ENCODE data around the gene FAM156B. TPM values are rescaled to one million over a fixed set of nuclear protein-coding genes. Genes with fewer than 3 reads are reported as not detected.
A peak's percentile ranks its signal among the peaks of the same experiment; 100 is the strongest.

Gene FAM156B
- total and polyA plus RNA-seq, 2 of the 4 experiments (the other 2 are of a cell fraction) = 17.9 to 52.4 TPM

GRCh38 chrX:52933976-52934703 is 37.0 kb downstream of the FAM156B start:
- Histone ChIP-seq H3K23ac (ENCODE audit: low read depth, low read length) (peak overlapping the region; percentile 50), H2AK5ac (ENCODE audit: low read depth, low read length) (peak overlapping the region; percentile 25; the same call in 1 of the 2 replicates), H3K36me3 (ENCODE audit: control insufficient read depth, insufficient read depth, low read length) (no peaks in the 10 kb centered on the region), H3K4ac (ENCODE audit: low read depth, low read length) (peak overlapping the region; percentile 76), H3K18ac (ENCODE audit: low read depth, low read length) (peak overlapping the region; percentile 66), H3K4me3 (ENCODE audit: insufficient read depth, low read depth, low read length) (peak overlapping the region; percentile 57), H3K9ac (ENCODE audit: low read depth, low read length) (peak overlapping the region; percentile 71), H2AK9ac (replicated peaks; ENCODE audit: low read depth, low read length, poor library complexity) (peak overlapping the region; percentile 98), H3K79me1 (ENCODE audit: low read depth in 1 of 2, low read length in 2 of 2) (peaks cover 0 to 2% of the 10 kb centered on the region in 2 experiments; a peak in 1 of 4 replicates), H2BK15ac (ENCODE audit: low read depth, low read length) (peak overlapping the region; percentile 61), H4K20me1 (ENCODE audit: insufficient read depth, low read length) (no peaks in the 10 kb centered on the region), H3K9me3 (ENCODE audit: control insufficient read depth, insufficient read depth, low read length) (no peaks in the 10 kb centered on the region), H3K9me1 (ENCODE audit: insufficient read depth, low read length) (peaks cover 2% of the 10 kb centered on the region; the same call in 1 of the 2 replicates), H3K27ac (ENCODE audit: insufficient read depth, low read length) (peak overlapping the region; percentile 90), H3K4me2 (ENCODE audit: low read depth, low read length) (peak overlapping the region; percentile 85), H4K5ac (ENCODE audit: low read depth, low read length) (peak overlapping the region; percentile 42), H3K27me3 (ENCODE audit: control insufficient read depth, insufficient read depth, low read length) (no peaks in the 10 kb centered on the region), H2BK20ac (ENCODE audit: low read depth, low read length) (peak overlapping the region; percentile 64; the same call in 1 of the 2 replicates), H2BK5ac (ENCODE audit: low read depth, low read length, poor library complexity, severe bottlenecking) (peak overlapping the region; percentile 68), H2BK120ac (ENCODE audit: low read depth, low read length) (peak overlapping the region; percentile 91), H4K91ac (ENCODE audit: insufficient read depth, low read depth, low read length) (peak overlapping the region; percentile 77), H3K4me1 (ENCODE audit: control insufficient read depth, insufficient read depth, low read length) (no peaks in the 10 kb centered on the region), H2AFZ (replicated peaks; ENCODE audit: low read length, poor library complexity) (peak overlapping the region; percentile 100), H4K8ac (ENCODE audit: low read depth in 2 of 2, low read length in 2 of 2) (peak overlapping the region; percentile 57 to 70), H3K14ac (replicated peaks; ENCODE audit: low read depth, low read length) (peak overlapping the region; percentile 80), H3K56ac (ENCODE audit: extremely low read depth, insufficient read depth, low read length) (peak overlapping the region; percentile 95)
- peak; percentile 36 for ATAC-seq (ENCODE audit: low read depth)
- TF ChIP-seq BHLHE40 (IDR thresholded peaks at IDR 0.05; ENCODE audit: low read depth, low read length) = no peak
- TF ChIP-seq MXI1 (IDR thresholded peaks at IDR 0.05; ENCODE audit: borderline replicate concordance, low read depth, low read length) = 0 out of 2 replicates have a peak, but pooled peaks have one; percentile 27
- no TSS peak for BruUV-seq (replicated peaks)
- in situ Hi-C loops (cut with MboI; ENCODE audit: low sequenced_read_pairs) = no loop called here
- DNase-seq = no peak
- ChIA-PET CTCF (no interaction called here), POLR2A (ENCODE audit: unreplicated experiment) (no interaction called here)
- dilution Hi-C loops (cut with HindIII; ENCODE audit: low sequenced_read_pairs, unreplicated experiment) = no loop called here
- 0% methylated on average over 9 of the region's 27 CpGs; no CpG with 5 or more reads in 1 of the 2 experiments for WGBS, 2 experiments (ENCODE audit: extremely low coverage in 2 of 2, insufficient read length in 1 of 2)
- intact Hi-C loops (cut with micrococcal nuclease) = no loop called here

Measured in IMR-90 (cell line).